Endothelial cell of umbilical vein (primary cell): ENCODE data around the gene XAF1.

Experiments used
- EZH2 ChIP-seq: IDR thresholded peaks from 2 replicates; pipeline ENCODE4 v1.6.1; 2012; ENCODE audit warnings: borderline replicate concordance, low read depth, mild to moderate bottlenecking, moderate library complexity, low read length, inconsistent platforms; ENCODE audit not compliant: severe bottlenecking
- JUN ChIP-seq: IDR thresholded peaks from 2 replicates; pipeline ENCODE4 v1.6.1; 2011; ENCODE audit warnings: borderline replicate concordance, low read depth; ENCODE audit not compliant: insufficient read length, insufficient read depth
- POLR2A ChIP-seq: IDR thresholded peaks from 2 replicates; pipeline ENCODE4 v1.6.1; 2012; ENCODE audit warnings: low read depth, mild to moderate bottlenecking, control low read depth, low read length
- POLR2AphosphoS5 ChIP-seq: IDR thresholded peaks from 2 replicates; pipeline ENCODE4 v1.6.1; 2012; ENCODE audit warnings: low read depth, mild to moderate bottlenecking, control low read depth, low read length, moderate library complexity; ENCODE audit not compliant: insufficient read depth
- TF ChIP-seq, protein P1 (sequence below), 2 donors: IDR thresholded peaks; 1 replicate in 1 of 2; 2 replicates in 1 of 2; pipeline ENCODE4 v1.5.1; 2011; ENCODE audit warnings: low read length in 2 of 2, mild to moderate bottlenecking in 2 of 2, moderate library complexity in 2 of 2, control low read depth in 1 of 2, inconsistent platforms in 1 of 2, low read depth in 1 of 2; ENCODE audit not compliant: insufficient read depth in 1 of 2; ENCODE audit errors: extremely low read depth in 1 of 2
- TF ChIP-seq, protein P2 (sequence below): IDR thresholded peaks from 2 replicates; pipeline ENCODE4 v1.6.1; 2011; ENCODE audit not compliant: insufficient read depth, insufficient read length

DNA sequence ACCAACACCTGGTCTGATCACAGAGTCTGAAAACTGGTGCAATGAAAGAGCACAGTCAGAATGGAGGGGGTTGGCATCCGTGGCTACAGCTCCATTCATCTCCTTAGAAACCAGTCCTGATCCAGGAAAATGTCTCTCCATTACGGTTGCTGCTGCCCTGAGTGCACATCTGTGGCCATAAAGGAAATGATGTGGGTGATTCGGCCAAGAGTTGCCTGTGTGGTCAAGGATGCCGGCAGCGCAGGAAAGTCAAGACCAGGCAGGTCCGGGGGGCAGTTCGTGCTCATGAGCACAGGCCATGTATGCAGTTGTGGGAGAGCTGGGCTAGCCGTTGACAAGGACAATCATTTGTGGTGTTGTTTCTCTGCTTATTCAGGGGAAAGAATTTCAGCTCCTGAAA lies 5.9 kb downstream of the XAF1 start:
- TF ChIP-seq, protein P1, sequence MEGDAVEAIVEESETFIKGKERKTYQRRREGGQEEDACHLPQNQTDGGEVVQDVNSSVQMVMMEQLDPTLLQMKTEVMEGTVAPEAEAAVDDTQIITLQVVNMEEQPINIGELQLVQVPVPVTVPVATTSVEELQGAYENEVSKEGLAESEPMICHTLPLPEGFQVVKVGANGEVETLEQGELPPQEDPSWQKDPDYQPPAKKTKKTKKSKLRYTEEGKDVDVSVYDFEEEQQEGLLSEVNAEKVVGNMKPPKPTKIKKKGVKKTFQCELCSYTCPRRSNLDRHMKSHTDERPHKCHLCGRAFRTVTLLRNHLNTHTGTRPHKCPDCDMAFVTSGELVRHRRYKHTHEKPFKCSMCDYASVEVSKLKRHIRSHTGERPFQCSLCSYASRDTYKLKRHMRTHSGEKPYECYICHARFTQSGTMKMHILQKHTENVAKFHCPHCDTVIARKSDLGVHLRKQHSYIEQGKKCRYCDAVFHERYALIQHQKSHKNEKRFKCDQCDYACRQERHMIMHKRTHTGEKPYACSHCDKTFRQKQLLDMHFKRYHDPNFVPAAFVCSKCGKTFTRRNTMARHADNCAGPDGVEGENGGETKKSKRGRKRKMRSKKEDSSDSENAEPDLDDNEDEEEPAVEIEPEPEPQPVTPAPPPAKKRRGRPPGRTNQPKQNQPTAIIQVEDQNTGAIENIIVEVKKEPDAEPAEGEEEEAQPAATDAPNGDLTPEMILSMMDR (IDR thresholded peaks at IDR 0.05; ENCODE audit: extremely low read depth in 1 of 2, insufficient read depth in 1 of 2, low read depth in 1 of 2, low read length in 2 of 2): no peak
- TF ChIP-seq POLR2AphosphoS5 (no peak), POLR2A (no peak), EZH2 (no peak), JUN (no peak)
- TF ChIP-seq, protein P2, sequence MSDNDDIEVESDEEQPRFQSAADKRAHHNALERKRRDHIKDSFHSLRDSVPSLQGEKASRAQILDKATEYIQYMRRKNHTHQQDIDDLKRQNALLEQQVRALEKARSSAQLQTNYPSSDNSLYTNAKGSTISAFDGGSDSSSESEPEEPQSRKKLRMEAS: no peak
